ENCODE results near the gene SLC25A33.

The SLC25A33 gene

DNA sequence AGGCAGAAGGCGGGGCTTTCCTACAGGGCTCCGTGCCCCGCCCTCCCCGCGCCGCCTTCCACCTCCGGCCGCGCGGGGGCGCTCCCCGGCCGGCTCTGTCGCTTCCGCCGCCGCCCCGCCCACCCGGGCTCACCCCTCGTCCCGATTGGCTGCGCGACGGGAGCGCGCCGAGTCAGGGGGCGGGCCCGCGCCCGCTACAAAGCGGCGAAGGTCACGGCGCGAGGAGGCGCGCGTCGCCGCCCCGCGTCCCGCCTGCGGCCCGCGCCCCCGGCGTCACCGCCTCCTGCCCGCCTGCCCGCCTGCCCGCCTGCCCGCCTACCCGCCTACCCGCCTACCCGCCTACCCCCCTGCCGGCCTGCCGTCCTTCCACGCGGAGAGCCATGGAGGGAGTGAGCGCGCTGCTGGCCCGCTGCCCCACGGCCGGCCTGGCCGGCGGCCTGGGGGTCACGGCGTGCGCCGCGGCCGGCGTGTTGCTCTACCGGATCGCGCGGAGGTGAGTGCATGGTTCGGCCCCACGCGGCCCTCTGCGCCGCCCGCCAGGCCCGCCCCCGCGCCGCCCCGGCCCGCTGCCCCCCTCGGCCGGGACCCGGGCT lies 49.4 kb downstream of the SLC25A33 start, which contains the start of gene TMEM201:
Gene TMEM201, plus strand, starts transcription at position 361 of the 593 bp plus-strand sequence. Its CDS starts 20 bp downstream, at position 381.
- TF ChIP-seq POLR2A (IDR thresholded peaks at IDR 0.05; ENCODE audit: low read length) (no peak), GATA1 (IDR thresholded peaks at IDR 0.05; ENCODE audit: low read depth, low read length) (no peak)
- DNase-seq = peak; percentile 93 to 97

DNA sequence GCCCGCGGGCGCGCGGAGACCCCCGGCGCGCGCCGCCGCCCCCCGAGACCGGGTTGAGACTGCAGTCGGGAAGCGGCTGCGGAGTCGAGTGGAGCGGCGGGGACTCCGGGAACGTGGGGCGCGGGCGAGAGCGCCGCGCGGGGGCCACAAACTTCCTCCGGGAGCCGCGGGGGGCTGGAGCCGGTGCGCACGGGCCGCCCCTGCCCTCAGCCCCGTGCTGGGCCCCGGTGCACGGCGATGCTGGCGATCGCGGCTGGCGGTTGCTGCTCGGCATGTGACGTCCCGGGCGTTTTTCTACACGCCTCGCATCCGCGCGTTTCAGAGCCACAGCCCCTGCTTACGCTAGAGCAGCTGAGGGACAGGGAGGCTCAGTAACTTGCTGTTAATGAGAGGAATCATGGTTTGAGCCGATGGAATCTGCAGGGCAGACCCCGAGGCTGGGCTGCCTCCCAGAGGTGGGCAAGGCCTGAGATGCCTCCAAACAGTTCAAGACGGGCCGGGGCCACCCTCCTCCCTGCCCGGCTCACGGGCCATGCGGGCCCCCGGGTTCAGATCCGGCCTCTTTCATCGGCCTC lies 50.0 kb downstream of the SLC25A33 start:
- TF ChIP-seq GATA1 (IDR thresholded peaks at IDR 0.05; ENCODE audit: low read depth, low read length) (no peak), POLR2A (IDR thresholded peaks at IDR 0.05; ENCODE audit: low read length) (no peak)
- peak; percentile 63 to 68 for DNase-seq

DNA sequence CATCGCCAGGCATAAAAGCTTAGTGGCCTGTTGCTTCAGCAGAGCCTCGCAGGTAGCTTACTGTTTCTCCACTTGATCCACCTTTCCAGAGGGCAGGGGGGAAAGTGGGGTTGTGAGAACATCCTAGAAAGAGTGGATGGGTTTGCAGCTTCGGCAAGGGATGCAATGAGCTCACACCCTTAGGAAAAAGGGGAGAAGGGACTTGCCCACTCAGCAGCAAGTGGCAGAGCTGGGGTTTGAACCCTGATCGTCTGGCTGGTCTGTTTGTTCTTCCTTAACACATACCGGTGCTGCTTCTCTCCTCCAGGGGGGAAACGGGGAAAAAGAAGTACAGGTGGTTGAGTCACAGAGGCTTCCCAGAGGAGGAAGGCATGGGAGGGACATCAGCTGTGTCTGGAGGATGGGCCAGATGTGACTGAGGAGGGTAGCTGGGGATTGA lies 50.5 kb downstream of the SLC25A33 start:
- TF ChIP-seq POLR2A (IDR thresholded peaks at IDR 0.05; ENCODE audit: low read length) (no peak), GATA1 (IDR thresholded peaks at IDR 0.05; ENCODE audit: low read depth, low read length) (no peak)
- peak; percentile 47 to 53 for DNase-seq

DNA sequence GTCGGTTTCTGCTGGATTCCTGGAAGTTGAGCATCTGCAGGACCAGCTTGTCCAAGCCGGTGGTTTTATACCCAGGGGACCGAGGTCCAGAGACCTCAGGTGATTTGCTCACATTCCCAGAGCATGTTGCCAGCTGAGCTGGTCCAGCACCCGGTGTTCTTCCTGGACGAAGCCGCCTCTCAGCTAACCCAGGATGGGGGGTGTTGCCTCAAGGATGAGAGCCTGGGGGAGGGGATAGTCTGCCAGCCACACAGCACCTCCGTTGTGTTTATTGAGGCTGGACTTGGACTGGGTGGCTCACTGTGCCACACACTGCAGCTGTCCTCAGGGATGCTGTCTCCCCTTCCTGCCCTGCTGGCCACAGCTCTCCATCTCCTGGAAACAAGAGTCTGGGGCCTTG lies 50.9 kb downstream of the SLC25A33 start:
- TF ChIP-seq POLR2A (IDR thresholded peaks at IDR 0.05; ENCODE audit: low read length) (no peak), GATA1 (IDR thresholded peaks at IDR 0.05; ENCODE audit: low read depth, low read length) (no peak)
- DNase-seq = no peak

DNA sequence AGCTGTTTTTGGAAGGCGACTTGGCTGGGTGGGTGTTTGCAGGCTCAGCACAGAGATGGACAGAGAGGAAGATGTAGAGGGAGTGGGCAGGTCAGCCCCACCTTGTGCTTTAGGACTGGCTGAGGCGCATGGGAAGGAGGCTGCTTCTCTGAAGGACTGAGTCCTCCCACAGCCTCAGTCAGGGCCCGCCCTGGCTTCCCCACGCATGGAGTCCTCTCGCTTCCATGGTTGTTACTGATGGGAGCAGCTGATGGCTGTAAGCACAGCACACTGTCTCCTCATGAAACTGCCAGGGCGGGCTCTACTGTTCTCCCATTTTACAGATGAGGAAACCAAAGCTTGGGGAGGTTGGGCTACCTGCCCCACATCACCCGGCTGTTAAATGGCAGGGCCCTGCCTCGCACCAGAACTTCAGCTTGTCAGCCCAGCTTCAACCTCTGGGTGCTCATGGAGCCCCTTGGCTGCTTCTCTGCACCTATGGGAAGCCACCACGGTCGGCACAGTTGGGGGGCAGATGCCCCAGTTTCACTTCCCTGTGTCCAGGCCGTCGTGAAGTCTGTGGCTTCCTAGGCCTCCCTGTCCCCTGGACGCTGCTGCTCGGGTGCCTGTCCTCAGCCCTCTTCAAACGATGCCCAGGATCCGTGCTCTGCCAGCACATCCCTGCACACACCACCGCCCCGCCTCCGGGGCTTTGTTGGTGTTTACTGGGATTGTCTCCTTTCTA lies 51.8 kb downstream of the SLC25A33 start:
- no peak for DNase-seq
- TF ChIP-seq GATA1 (IDR thresholded peaks at IDR 0.05; ENCODE audit: low read depth, low read length) (no peak), POLR2A (IDR thresholded peaks at IDR 0.05; ENCODE audit: low read length) (no peak)

DNA sequence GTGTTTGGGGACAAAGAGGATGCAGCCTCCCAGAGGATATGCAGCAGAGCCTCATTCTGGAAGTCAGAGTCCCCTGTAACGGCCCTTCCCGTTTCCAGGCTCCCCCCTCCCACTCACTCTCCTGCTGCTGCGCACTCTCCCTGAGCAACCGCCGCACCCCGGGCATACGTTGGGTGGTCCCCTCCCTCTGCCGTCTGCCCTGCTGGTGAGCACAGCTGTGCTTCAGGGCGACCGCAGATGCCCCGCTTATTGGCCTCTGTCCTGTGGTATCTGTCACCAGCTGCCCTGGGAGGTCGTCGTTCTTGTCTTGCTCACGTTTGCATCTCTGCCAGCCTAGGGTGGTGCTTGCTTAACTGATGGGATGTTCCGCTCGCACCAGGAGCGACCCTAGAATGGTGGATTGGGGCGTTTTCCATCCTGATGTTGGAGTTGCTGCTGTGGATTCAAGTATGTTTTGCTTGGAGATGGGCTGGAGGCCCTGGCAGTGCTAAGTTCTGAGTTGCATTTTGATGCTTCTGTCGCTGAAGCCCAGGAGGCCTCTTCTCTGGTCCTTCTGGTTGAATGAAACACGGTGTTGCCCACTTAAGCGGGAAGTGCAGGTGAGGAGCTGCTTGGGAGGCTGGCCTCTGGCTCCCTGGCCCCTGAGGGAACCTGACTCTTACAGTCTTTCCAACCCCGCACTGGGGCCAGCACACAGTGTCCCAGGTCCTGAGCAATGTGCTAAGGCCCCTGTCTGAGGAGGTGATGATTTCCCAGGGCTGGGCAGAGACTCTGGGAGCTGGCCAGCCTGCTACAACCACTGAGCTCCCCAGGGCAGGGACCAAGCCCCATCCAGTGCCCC lies 52.6 kb downstream of the SLC25A33 start:
- no peak for DNase-seq

DNA sequence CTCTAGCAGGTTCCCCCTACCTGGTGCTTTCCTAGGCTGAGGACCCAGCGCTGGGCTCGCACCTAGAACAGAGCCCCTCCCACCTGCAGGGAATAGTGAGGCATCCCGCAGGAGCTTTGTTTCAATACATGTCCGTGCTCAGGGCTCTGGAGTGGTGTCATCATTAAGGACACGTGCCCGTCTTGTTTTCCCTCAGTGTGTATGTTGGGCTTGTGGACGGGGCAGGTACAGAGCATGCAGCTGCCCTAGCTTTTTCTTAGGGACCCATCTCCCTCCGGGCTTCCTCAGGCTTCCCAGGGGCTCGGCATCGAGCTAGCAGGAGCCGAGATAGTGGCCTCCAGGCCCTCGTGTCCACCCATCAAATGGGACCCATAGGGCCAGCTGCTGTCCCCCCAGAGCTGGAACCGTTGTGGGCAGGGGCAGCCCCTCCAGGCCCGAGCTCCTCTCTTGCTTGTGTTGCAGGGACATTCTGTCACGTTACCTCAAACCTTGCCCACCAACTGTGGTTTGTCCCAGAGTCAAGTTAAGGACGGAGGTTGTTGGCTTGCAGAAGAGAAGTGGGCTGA lies 53.3 kb downstream of the SLC25A33 start:
- DNase-seq = no peak
- TF ChIP-seq POLR2A (IDR thresholded peaks at IDR 0.05; ENCODE audit: low read length) (no peak), GATA1 (IDR thresholded peaks at IDR 0.05; ENCODE audit: low read depth, low read length) (no peak)

More for the DNA sequence above, 52.6 kb downstream of the SLC25A33 start:
- TF ChIP-seq GATA1 (IDR thresholded peaks at IDR 0.05; ENCODE audit: low read depth, low read length) (no peak), POLR2A (IDR thresholded peaks at IDR 0.05; ENCODE audit: low read length) (no peak)

DNA sequence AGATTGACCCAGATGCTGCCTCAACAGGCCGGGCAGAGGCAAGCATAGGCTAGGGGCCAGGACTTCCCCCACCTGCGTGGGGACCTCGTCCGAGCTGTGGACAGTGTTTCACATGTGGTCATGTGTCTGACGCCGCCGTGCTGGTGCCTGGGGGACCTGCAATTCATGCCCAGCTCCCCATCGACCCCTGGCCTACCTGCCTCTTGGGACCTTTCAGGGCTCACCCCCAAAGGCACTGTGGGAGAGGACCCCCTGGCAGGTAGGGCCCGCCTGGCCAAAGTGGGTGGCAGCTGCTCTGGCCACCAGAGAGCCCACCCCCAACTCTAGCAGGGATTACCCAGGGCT lies 53.9 kb downstream of the SLC25A33 start:
- no peak for DNase-seq
- TF ChIP-seq GATA1 (IDR thresholded peaks at IDR 0.05; ENCODE audit: low read depth, low read length) = no peak
- TF ChIP-seq POLR2A (IDR thresholded peaks at IDR 0.05; ENCODE audit: low read length) = no peak

DNA sequence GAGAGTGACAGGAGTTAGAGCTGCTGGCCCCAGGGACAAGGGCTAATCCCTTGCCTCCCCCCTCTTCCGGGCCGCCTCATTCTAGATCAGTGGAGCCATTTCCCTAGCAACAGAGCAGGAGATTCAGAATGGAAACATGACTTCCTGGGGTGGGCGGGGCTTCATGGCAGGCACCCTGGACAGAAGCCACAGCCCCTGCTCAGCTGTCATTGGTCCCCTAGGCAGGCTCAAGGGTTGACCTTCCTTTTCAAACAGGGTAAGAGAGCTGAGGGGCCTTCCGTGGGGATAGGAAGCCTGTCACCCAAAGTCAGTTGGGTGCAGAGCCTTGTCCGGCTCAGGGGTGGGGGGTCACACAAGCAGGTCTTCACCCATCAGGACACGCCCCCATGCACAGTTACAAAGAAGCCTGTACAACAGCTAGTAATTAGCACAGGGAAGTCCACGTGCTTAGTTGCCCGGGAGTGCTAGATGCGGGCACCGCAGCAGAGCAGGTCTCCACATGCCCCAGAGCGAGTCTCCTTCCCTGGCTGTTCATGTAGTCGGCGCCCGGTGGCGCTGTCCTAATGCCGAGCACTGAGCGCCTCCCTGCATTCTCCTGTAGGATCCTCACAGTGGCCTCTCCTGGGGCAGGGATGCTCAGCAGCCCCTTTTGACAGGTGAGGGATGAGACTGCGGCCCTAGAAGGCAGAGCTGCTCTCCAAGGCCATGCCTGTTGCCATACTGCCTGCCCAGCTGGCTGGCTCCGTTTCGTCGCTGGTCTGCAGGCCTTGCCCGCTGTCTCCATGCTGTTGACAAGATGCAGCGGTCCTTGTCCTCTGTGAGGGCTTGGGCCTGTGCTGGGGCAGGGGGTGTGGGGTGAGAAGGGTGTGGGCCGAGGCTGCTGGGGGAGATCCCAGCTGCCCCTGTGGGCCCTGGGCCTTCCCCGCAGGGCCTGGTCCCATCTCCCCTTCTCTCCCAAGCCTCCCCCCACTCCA lies 54.5 kb downstream of the SLC25A33 start:
- TF ChIP-seq POLR2A (IDR thresholded peaks at IDR 0.05; ENCODE audit: low read length) (no peak), GATA1 (IDR thresholded peaks at IDR 0.05; ENCODE audit: low read depth, low read length) (no peak)
- DNase-seq = peak; percentile 50 to 63

DNA sequence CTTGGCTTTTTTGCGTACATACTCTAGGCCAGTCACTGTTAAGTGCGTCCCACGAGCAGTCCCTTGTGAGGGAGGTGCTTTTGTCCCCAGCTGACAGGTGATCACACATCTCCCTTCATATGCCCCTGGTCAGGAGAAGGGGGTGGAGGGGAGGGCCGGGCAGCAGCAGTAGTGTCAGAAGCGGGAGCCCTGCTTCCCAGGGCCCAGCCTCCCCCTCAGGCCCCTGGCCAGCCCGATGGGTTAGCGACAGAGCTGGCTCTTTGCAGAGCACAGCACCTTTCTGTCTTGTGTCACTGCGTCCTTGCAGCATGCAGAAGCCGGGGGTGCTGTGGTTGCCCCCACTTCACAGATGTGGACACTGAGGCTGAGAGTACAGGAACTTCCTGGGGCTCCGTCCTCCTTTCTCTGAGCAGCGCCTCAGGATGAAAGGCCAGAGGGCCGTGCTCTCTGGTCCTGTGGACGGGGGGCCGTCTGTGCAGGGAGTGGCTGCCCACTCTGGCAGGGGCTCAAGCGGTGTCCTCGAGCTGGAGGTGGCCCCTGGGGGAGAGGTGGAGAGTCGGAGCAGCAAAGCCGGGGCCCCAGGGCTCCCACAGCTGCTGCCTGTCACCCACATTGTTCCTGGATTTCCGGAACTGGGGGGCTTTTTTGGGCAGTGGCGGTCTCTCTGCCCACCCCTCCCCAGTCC lies 55.3 kb downstream of the SLC25A33 start:
- TF ChIP-seq GATA1 (IDR thresholded peaks at IDR 0.05; ENCODE audit: low read depth, low read length) (no peak), POLR2A (IDR thresholded peaks at IDR 0.05; ENCODE audit: low read length) (no peak)
- no peak for DNase-seq

DNA sequence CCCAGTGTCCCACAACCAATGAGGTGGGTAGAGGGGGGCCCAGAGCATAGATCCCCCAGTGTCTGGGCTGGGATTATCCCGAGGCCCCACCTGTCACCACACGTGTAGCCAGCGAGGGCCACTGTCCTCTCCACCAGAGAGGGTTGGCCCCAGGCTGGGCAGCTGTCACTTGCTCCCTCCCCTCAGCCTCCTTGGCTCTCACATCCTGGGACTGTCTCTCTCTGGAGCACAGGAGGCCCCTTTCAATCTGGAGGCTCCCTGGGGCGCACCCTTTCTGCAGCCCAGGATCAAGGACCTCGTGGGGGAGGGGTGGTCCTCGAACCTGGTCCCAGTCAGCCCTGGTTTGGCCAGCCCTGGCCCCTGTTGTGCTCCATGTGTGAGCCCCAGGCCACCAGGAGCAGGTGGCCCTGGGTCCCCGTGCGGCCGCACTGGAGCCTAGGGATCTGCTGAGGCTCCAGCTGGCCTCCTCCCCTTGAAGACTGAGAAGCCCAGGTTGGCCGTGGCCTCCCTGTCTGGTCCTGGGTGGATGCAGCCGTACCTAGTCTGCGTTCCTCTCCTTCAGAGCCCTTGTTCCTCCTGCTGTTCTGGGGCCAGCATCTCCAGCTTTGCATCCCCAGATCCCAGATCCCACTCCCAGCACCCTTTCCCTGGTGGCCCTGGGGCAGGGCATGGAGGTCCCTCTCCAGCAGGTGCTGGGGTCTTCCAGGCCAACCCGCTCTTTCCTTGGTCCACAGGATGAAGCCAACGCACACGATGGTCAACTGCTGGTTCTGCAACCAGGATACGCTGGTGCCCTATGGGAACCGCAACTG lies 56.1 kb downstream of the SLC25A33 start:
- TF ChIP-seq POLR2A (IDR thresholded peaks at IDR 0.05; ENCODE audit: low read length) (no peak), GATA1 (IDR thresholded peaks at IDR 0.05; ENCODE audit: low read depth, low read length) (no peak)
- no peak for DNase-seq
